Measurements from ENCODE around the gene SLC6A12. TPM values are rescaled to one million over a fixed set of nuclear protein-coding genes. Genes with fewer than 3 reads are reported as not detected.

SLC6A12 gene
- total and polyA plus RNA-seq, 9 of the 15 experiments (the other 6 are each of a cell fraction or from before 2014, with no cell fraction given) = not detected

DNA sequence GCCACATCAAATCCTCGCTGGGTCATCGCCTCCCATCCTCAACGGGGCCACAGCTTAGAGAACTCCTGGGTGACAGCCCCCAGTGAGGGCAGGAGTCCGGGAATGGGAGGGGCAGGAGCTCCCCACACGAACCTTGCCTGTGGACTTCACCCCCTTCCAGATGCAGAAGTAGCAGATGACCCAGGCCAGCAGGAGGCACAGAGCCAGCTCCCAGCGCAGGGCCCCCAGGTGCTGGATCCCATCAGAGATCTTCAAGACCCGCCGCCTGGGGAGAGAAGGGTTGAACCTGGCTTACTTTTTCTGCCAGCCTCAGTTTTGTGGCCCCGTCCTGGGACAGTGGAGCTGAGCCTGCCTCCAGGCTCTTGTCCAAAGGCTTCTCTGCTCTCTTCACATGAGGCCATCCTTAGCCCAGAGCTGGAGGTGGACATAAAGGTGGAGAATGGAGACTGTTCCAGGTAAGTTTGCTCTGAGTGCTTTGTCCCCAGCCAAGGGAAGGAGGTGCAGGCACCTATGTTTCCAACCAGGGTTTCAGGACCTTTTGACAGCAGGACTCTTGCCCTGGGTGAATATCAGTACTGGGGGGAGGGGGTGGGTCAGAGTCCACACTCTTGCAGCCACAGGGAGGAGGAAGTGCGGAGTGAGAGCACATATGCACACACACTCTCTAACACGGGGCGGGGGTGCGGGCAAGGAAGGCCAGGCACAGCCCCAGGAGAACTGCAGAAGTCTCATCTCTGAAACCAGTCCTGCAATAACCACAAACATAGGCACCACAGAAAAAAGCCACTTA, 23.3 kb upstream of the SLC6A12 start:
- Histone ChIP-seq H3K9me3 (replicated peaks; ENCODE audit: control insufficient read depth, insufficient read depth, low read depth, low read length) (0 out of 2 replicates have a peak, but pooled peaks cover 1% of the 10 kb centered on the region), H4K20me1 (replicated peaks; ENCODE audit: control insufficient read depth, insufficient read depth, low read length) (no peaks in the 10 kb centered on the region), H2AFZ (ENCODE audit: low read depth, low read length) (no peak overlapping the region), H3K79me2 (ENCODE audit: control insufficient read depth, insufficient read depth, low read length) (no peaks in the 10 kb centered on the region), H3K27ac (ENCODE audit: extremely low read depth, low read depth, low read length) (no peak overlapping the region), H3K9ac (ENCODE audit: insufficient read depth in 1 of 2, low read depth in 2 of 2, low read length in 2 of 2) (no peak overlapping the region), H3K4me3 (no peak overlapping the region), H3K9me1 (ENCODE audit: control insufficient read depth, insufficient read depth, low read length) (no peaks in the 10 kb centered on the region), H3K4me1 (replicated peaks in 1 of 2; ENCODE audit: control insufficient read depth in 2 of 2, insufficient read depth in 2 of 2, low read length in 2 of 2) (no peaks in the 10 kb centered on the region; a peak in 1 of 5 replicates), H3K4me2 (ENCODE audit: insufficient read depth, low read length) (no peak overlapping the region), H3K36me3 (ENCODE audit: control insufficient read depth, insufficient read depth, low read length) (no peaks in the 10 kb centered on the region), H3K27me3 (ENCODE audit: control insufficient read depth in 2 of 2, insufficient read depth in 2 of 2, low read length in 2 of 2) (peaks cover 5 to 38% of the 10 kb centered on the region in 2 experiments)
- in situ Hi-C loops (cut with MboI) (no loop called here), intact Hi-C loops (cut with micrococcal nuclease) (no loop called here)
- FAIRE-seq = no peak
- POLR2A ChIA-PET = no interaction called here
- no peak for DNase-seq (ENCODE audit: extremely low read depth in 1 of 4, low spot score in 3 of 4)
- CTCF ChIA-PET (ENCODE audit: low intra/inter-chr PET ratio) = no interaction called here
- ATAC-seq = no peak
- WGBS (ENCODE audit: insufficient coverage, low coverage, missing lambda C conversion rate) = 0% methylated on average over 9 of the region's 13 CpGs
- no TSS peak for BruUV-seq (replicated peaks)
- TF ChIP-seq SUPT5H (IDR thresholded peaks at IDR 0.05) (no peak), SETDB1 (IDR thresholded peaks at IDR 0.05; ENCODE audit: low read length) (no peak), ZNF785 (CRISPR knock-in tag; IDR thresholded peaks at IDR 0.05) (no peak), SNRNP70 (optimal IDR thresholded peaks at IDR 0.05; ENCODE audit: low read depth, low read length) (no peak)
- TF ChIP-seq, protein P1, sequence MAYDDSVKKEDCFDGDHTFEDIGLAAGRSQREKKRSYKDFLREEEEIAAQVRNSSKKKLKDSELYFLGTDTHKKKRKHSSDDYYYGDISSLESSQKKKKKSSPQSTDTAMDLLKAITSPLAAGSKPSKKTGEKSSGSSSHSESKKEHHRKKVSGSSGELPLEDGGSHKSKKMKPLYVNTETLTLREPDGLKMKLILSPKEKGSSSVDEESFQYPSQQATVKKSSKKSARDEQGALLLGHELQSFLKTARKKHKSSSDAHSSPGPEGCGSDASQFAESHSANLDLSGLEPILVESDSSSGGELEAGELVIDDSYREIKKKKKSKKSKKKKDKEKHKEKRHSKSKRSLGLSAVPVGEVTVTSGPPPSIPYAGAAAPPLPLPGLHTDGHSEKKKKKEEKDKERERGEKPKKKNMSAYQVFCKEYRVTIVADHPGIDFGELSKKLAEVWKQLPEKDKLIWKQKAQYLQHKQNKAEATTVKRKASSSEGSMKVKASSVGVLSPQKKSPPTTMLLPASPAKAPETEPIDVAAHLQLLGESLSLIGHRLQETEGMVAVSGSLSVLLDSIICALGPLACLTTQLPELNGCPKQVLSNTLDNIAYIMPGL (CRISPR knock-in tag; IDR thresholded peaks at IDR 0.05) = no peak
